A549 (cell line): ENCODE data around the gene DPYSL3.

Source experiments
- CEBPB ChIP-seq, 2 experiments: fragments of >200 bp in 1 of 2; sonication (Bioruptor Twin) in 1 of 2; formaldehyde crosslinking in 1 of 2; IDR thresholded peaks; 2 replicates each; pipeline ENCODE4 v1.6.1; 2012 to 2016
- CTCF ChIP-seq: fragments of >200 bp; sonication (Bioruptor Twin); formaldehyde crosslinking; IDR thresholded peaks from 3 replicates; pipeline ENCODE4 v1.5.1; 2016
- FOSL2 ChIP-seq, 2 experiments: fragments of 450-650 bp in 1 of 2; fragments of >200 bp in 1 of 2; sonication (Bioruptor Twin) in 1 of 2; formaldehyde crosslinking; IDR thresholded peaks; 2 replicates each; pipeline versions ENCODE4 v1.5.0 to v1.6.1; 2016 to 2020; ENCODE audit warnings: mild to moderate bottlenecking in 1 of 2, moderate library complexity in 1 of 2
- FOXS1 ChIP-seq: fragments of 250-450 bp; sonication (Bioruptor Pico); IDR thresholded peaks from 2 replicates; pipeline ENCODE4 v1.5.0; 2020; ENCODE audit warnings: mild to moderate bottlenecking, moderate library complexity
- MAZ ChIP-seq: fragments of 150-350 bp; IDR thresholded peaks from 2 replicates; pipeline ENCODE4 v1.6.1; 2014; ENCODE audit warnings: antibody characterized with exemption, low read depth, low read length, borderline replicate concordance
- POLR2A ChIP-seq: IDR thresholded peaks from 2 replicates; pipeline ENCODE4 v1.6.1; 2012; ENCODE audit warnings: mild to moderate bottlenecking, low read length
- RCOR1 ChIP-seq: fragments of 150-350 bp; IDR thresholded peaks from 2 replicates; pipeline ENCODE4 v1.6.1; 2014; ENCODE audit warnings: antibody characterized with exemption, low read length, low read depth
- REST ChIP-seq: fragments of 200-600 bp; sonication (generic); IDR thresholded peaks from 2 replicates; pipeline ENCODE4 v1.6.1; 2016; ENCODE audit warnings: antibody characterized with exemption, mild to moderate bottlenecking, moderate library complexity
- RFX5 ChIP-seq: fragments of 450-650 bp; IDR thresholded peaks from 2 replicates; pipeline ENCODE4 v1.7.1; 2014; ENCODE audit warnings: antibody characterized with exemption, mild to moderate bottlenecking, moderate library complexity
- TP53 ChIP-seq: fragments of 250-450 bp; sonication (Bioruptor Pico); IDR thresholded peaks from 2 replicates; pipeline ENCODE4 v1.5.0; 2021; ENCODE audit warnings: mild to moderate bottlenecking, moderate library complexity

GRCh38 chr5:147410496-147411358, 99.1 kb downstream of the DPYSL3 start:
- TF ChIP-seq FOSL2 (IDR thresholded peaks at IDR 0.05): no peak
- TF ChIP-seq FOSL2 (CRISPR knock-in tag; IDR thresholded peaks at IDR 0.05): no peak
- TF ChIP-seq CEBPB (IDR thresholded peaks at IDR 0.05): no peak
- no peak for TF ChIP-seq POLR2A
- TF ChIP-seq RFX5: no peak
- TF ChIP-seq CTCF: no peak
- no peak for TF ChIP-seq REST
- no peak for TF ChIP-seq MAZ
- no peak for TF ChIP-seq RCOR1
- no peak for TF ChIP-seq FOXS1 (CRISPR knock-in tag)
- no peak for TF ChIP-seq TP53
